ELR (cell line): ENCODE results near the gene MLLT3.

Experiments used
- DNase-seq: peaks from one replicate; pipeline ENCODE4 v3.0.0-alpha.2; 2015; ENCODE audit warnings: low read depth

The MLLT3 gene

DNA sequence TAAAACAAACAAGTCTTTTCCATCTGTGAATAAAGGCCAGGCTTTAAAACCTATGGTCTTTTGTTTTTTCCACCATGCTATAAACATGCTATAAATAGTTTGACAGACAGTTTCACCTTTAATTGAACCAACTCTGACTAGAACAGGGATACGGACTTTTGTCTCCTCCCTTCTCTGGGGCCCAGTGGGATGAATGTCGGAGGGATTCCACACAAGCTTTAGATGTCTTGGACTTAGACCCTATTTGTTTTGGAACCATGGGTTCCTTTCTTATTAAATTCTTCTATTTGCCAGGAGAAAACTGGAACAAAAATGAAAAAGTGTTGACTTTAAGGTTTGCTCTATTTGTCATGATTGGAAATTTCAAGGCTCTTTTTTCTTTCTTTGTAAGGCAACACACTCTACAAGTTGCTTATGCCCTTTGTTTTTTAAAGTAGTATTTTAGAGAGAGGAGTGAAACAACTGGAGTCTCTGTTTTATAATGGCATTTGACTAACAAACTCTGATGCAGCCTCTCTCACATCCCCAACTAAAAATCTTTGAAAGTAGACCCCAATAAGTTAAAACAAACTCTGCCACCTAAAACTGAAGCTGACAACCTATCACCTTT, 145.3 kb downstream of the MLLT3 start:
- no peak for DNase-seq

DNA sequence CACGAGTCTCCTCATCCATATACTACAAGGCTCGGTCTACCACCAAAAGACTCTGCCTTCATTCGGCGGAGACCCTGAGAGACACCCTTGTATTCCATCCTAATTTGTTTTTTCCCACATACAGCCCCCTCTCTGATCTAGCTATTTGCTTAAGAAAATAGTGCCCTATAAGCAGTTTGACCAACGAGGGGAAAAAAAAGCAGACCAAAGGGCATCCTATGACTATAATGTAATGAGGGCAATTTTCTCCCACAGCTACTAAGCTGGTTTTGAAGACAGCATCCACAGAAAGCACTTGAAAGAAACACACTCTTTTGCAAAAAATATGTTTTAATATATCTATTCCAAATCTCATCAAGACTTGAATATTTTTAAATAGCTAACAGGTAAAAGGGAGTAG, 147.8 kb downstream of the MLLT3 start:
- no peak for DNase-seq

DNA sequence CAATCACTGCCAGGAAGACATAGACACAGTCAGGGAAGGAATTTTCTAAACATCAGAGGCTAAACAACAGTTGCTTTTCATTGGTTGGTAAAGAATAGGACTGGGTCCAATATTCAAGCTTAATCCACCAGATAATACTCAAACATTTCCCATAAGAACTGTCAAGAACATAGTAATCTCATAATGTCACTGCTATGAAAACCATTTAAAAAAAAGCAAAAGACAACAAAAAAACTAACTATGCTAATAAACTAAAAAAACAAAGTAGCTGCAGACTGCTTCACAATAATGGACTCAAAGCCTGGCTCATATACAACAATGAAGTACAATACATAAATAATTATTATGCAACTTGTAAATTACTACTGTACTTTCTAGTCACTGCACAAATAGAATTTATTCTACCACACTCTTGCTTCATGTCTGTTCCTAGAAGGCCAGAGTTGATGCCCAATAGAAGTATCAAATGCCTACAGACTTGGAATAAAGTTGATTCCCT, 148.7 kb downstream of the MLLT3 start:
- no peak for DNase-seq

DNA sequence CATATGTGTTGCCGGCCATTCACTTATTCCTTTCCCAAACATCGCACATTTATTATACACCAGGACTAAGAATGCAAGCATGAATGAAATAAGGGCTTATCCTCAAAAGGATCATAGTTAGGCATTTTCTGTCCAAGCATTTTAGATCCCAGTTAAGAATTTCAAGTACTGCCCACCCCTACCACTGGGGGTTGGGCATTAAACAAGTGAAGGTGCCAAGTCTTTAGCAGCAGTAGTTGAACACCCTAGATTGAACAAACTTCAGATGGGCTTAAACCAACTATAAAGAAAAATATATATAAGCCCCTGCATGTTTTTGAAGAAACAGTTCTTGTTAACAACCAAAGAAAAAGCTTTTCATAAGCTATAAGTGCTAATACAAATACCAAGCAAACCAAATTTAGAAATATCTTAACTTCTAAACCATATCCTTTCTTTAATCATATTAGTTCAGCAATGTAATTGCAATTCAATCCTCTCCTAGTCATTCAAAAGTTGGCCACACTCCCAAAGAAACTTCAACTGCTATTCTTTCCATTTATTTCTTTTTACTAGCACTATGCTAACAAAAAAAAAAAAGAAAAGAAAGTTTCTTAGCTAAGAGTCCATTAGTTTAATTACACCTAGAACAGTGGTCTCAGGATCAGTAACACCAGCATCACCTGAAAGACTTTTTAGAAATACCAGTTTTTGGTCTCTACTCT, 149.8 kb downstream of the MLLT3 start:
- DNase-seq: no peak

DNA sequence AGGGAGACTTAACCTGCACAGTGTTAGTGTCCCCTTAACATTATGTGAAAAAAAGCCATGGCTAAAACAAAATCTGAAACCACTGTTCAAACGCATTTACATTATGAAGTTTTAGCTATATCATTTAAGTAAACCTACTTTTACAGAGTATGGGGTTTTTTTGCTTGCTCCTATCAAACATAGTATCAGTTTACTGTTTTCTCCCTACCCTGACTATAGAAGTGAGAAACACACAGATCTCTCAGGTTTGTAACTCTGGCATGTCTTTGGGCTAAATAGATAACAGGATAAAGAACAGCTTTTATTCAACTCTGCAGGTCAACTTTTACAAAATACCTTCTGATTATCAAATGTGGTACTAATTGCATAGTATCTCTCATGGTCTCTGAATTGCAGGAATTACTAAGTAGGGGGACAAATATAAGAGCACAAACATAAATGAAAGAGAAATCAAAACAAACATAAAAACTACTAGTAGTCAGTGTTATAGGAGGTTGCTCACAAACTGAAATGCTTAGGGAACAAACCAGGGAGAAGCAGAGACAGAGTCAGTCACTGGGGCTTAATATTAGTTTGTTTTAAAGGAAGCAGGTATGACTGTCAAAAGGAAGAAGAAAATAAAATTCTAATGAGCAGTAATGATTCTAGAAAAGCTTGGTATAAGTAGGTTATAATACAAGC, 155.8 kb downstream of the MLLT3 start:
- DNase-seq: no peak

DNA sequence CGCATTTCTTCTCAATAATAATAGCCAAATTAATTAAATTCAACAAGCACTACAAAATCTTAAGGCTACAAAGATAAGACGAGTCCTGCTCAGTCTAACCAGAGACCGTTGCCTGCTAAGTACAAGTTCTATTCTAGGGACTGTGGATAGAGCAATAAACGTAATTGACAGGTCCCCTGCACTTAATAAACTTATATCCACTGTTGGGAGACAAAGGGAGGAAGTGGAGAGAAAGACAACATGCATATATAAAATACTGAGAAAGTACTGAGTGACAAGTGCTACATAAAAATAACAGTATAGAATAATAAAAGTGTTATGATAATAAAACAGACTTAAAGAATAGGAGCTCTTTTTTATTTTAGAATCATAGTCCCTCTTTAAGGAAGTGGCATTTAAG, 158.1 kb downstream of the MLLT3 start:
- DNase-seq: no peak

DNA sequence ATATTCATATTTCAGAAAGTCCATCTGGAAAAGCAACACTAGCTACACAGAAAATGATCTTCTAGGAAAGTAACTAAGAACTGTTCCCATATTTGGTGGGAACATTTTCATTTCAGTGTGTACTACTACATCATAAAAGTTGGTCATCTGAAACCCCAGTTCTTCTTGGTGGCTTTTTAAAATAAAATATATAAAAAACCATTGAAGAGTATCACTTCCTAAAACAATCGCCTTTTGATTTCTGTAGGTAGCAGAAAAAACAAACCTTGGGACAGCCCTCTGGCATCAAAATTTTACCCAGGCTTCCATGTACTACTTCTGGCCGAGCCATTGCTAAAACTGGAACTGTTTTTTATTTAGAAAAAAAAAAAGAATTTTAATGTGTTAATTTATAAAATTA, 158.5 kb downstream of the MLLT3 start:
- no peak for DNase-seq

DNA sequence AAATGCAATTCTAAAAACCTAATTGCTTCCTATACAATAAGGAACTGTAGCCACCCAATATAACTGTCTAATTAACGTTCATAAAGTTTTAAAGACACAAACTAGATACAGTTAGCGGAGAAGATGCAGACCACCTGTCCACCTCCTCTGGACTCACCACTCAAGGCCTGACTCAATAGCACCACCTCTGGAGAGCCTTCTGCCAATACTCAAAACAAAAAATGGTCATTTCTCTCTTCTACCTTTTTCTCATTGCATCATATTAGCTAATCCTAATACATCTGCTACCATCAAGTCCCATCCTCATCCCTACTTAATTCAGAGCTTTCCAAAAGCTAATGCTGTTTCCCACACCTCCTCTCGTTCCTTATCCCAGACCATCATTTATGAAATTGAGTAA, 159.9 kb downstream of the MLLT3 start:
- no peak for DNase-seq

DNA sequence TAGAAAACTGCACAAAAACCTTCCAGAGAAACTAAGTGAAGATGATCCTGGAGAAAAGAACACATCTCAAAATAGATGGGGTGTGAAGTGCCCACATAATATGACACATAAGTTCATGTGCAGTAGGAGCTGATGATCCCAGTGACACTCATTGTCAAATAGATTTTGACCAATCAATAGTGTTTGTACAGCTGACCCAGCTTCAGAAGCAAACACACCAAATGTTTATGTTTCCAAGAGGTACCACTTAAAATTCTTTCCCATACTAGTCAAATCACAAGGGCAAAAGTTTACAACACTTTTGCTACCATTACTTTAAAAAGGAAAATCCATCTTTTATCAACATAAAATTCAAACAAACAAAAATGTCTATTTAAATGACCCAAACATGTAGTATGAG, 175.0 kb downstream of the MLLT3 start:
- no peak for DNase-seq

DNA sequence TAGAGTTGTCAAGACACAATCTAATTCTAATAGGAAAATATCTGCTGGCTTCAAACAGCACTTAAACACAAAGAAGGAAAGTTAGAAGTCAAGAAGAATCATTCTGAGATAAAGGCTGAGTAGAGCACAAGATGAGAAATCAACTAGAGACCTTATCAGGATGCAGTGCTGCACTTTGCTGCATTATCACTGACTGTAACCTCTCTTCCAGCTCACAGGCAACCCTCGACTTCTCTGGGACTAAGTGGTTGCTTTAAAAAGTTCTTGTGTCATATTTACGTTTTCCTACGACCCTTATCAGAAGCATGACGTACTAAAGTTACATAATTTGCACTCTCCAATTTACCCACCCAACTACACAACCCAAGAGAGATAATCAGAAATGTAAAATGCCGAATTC, 176.1 kb downstream of the MLLT3 start:
- no peak for DNase-seq

DNA sequence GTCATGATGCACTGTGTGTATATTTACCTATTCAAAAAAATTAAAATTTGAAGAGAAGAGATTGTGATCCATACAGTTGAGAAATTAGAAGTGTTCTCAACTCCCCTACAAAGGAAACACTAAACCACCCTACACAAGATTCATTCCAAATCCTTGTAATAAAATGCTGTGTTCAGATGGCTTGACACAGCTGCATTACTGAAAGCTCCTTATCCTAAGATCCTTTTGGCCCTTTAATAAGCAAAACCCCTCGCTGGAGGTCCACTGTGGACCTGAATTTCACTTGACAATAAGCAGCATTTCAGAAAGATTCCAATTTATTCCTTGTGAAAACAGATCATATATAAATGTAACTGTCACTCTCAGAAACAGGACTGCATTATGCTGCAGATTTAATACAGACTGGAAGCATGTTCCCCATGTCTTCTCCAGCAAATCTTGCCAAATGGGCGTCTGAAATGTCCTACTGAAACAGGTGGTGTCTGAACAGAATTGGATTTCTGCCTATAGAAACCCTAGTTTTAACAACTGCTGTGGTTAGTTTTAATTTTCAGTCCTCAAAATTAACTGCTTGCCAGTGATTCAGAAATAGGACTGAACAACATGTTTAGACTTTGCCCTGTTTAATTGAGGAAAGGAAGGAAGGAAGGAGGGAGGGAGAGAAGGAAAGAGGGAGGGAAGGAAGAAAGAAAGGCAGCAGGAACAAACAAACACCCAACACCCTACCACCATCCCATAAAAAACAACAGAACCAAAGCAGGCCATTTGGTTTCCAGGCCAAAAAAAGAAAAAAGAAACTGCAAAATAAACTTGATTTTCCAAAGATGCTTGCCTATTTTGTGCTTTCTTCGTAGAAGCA, 179.6 kb downstream of the MLLT3 start:
- no peak for DNase-seq

DNA sequence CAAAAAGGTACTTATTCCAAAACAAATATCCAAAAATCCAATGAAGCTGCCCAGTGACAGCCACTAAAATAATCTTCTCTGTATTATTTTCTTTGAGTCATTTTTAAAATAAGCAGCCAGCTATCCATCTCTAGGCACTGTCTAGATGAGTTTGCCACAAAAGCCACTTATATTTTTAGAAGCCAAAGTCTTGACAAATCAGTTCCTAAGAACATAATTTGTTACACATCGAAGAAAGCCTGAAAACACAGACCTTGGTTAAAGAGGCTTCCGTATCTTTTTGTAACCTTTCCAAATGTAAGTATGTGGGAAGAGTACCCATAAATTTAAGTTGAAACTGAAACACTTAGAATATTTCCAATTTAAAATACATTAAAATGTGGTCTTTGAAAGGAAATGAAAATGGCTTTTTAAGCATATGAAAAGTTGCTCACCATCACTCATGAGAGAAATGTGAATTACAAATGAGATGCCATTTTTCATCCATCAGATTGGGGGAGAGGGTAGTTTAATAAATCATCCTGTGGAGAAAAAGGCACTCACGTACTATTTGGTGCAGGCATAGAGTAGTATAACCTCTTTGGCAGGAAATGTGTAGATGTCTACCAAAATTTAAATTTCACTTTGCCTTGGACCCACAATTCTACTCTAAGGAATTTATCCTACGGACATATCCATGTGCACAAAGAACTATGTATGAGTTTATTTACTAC, 180.4 kb downstream of the MLLT3 start:
- DNase-seq: no peak

DNA sequence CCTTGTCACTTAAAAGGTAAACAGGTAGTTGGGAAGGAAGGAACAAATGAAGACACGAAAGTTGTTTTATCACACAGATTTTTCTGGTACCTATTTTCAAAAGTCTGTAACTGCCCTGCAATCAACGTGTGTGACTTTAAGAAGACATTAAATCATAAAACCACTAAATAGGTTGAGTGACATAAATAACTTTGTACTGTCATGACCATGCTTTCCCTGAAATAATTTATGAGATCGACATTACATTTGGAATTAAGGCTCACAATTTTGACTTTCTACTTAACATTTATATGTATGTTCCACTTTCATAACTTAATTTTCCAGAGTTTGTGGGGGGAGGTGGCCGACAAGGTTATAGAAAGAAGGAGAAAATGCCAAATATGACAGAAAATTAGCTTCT, 181.1 kb downstream of the MLLT3 start:
- no peak for DNase-seq

DNA sequence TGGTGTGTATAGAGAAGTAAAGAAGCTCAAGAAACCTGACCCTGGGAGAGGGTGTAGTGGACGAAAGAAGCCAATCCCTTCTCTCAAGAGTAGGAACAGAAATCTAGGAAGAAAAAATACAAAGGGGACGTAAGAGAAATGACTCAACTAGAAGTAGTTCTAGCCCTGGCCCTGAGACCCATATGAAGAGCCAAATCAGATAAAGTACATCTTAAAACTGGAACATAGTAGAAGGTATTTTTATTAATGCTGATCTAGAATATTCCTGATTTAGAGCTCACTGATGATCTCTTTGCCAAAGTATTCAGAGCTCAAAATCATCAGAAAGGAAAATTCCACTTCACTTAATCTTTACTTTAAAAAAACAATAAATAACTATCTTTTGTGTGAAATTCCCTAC, 184.8 kb downstream of the MLLT3 start:
- no peak for DNase-seq

DNA sequence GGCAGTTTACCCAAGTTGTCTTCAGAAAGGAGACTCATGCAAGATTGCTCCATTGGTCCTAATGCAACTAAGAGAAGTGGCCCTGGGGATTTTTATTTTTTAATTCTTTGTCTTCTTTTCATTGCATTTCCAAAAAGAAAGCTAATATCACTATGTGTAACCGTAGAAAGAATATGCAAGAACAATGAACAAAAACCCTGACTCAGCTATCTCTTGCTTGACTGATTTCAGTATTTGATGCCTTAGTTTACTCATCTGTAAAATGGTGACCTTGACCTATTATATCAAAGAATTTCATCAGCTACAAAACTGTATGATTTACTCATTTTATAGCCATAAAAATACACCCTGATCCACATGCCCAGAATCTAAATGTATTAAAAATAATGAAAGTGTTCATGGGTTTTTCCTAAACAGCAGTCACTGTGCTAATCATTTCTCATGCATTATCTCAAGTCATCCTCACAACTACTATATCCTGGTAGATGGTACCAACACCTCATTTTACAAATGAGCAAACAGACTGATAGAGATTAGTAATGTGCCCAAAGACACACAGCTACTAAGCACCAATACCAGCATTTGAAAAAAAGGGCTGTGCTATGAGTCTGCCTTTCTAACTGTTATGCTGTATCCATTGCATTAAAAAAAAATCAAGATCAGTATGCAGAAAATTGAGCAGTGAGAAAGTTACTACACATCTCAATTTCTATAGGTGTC, 185.7 kb downstream of the MLLT3 start:
- DNase-seq: no peak

DNA sequence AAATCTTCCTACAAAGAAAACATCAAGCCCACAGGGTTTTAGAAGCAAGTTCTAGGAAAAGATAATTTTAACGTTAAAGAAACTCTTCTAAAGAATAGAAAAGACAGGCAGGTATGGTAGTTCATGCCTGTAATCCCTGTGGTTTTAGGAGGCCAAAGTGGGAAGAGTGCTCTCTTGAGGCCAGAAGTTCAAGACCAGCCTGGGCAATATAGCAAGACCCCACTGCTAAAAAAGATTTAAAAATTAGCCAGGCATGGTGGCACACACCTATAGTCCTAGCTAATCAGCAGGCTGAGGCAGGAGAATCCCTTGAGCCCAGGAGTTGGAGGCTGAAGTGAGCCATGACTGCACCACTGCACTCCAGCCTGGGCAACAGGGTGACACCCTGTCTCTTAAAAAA, 193.3 kb downstream of the MLLT3 start:
- DNase-seq: no peak

DNA sequence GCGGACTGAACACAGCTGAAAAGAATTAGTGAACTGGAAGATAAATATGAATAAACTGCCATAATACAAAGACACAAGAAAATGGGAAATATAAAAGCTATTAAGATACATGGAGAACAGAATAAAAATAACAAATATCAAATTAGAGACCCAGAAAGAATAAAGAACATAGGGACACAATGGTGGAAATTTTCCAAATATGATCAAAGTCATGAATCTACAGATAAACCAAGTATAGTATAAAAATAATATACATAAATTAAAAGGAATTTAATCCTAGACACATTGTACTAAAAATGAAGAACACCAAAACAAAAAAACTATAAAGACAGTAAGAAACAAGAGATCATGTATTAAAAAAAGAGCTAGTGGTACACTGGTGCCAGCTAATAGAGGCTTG, 194.9 kb downstream of the MLLT3 start:
- DNase-seq: no peak

DNA sequence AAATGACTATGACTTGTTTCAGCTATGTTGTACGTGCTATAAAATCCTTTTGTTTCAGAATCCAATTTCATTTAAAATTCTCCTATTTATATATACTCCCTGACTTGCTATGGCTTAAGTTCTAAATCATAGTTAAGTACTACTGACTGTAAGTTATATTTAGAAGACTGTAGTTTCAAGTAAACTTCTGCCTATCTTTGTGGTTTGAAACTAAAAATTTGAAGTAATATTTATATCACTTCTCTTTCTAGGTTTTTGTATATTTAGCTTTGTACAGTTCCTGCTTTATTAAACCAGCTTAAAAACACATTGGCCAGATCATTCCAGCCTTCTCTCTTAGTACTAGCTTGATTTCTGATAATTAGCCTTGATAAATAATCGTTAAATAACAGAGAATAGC, 196.3 kb downstream of the MLLT3 start:
- no peak for DNase-seq

DNA sequence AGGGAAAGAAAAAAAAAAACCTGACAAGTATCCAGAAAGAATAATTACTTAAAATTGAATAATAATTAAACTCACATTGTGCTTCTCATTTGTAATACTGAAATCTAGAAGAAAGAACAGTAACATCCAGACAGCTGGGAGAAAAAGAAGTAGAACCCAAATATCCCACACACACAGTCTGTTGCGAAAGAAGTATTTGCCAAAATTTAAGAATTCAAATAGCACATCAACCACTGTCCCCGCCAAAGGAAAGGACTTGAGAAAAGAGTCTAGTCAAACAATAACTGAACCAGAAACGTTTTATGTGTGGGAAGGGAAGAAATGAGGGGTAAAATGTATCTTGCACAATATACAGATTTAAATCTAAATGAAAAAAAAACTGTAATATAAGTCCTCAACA, 202.8 kb downstream of the MLLT3 start:
- DNase-seq: no peak

DNA sequence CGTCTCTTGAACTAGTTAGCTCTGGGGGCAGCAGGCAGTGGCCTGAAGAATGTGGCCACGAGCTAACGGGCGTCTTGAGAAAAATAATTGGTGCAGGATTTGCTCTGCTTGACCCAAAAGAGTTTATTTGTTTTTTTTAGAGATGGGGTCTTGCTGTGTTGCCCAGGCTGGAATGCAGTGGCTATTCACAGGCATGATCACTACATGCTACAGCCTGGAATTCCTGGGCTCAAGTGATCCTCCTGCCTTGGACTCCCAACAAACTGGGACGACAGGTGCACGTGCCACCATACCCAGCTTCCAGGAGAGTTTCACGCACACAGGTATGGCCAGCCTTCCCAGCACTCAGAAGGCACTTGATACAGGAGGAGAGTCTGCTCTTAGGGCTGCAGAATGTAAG, 203.8 kb downstream of the MLLT3 start:
- DNase-seq: no peak

DNA sequence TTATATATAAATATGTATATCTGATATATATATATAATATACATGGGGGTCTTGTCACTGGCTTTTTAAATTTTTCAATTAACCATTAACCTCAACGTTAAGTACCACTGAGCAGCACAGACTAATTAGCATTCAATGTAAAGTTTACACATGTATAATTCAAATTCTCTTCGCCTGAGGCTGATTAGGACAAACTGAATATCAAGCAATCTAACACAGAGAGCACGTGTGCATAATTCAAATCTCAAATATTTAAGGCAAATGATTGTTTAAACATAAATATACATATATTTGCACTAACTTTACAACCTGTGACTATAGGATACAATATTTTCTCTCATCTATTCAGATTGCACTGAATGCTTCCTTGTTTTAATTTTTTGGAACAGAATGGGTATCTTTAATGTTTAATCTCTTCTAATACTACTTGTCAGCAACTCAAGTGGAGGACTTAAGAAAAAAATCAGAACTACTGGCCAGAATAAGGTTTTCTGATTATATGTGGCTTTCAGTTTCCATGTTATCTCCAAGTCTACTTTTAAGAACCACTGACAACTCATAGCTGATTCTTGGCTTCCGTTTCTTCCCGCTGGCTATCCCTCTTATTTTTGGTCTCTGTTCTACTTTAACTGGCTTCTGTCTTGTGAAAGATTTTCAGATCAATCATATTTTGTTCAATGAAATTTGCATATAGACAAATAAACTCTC, 204.8 kb downstream of the MLLT3 start:
- DNase-seq: no peak
